GM12878 (cell line): ENCODE measurements around the gene PHACTR3. TPM values are rescaled to one million over a fixed set of nuclear protein-coding genes. Genes with fewer than 3 reads are reported as not detected.

Experiments used
- ATAC-seq: fragments of 200-7000 bp; cut with Tn5 transposase; 3 replicates; pipeline ENCODE4 v1.9.1; 2020; ENCODE audit warnings: mild to moderate bottlenecking, moderate library complexity
- BruUV-seq: library from RNA; stranded (reverse); fragments of 400-500 nt; replicated peaks from 2 replicates; lab custom pipeline; 2021; lab: Mats Ljungman, UMichigan
- CTCF ChIA-PET: fragments of 300-600 bp; sonication (Branson Sonifier 250); formaldehyde crosslinking; extraction: SDS; loops from one replicate; lab custom pipeline; 2021; ENCODE audit warnings: inconsistent platforms; lab: Yijun Ruan, JAX
- POLR2A ChIA-PET: fragments of 350-600 bp; formaldehyde crosslinking; extraction: SDS; loops from one replicate; lab custom pipeline; 2021; ENCODE audit warnings: inconsistent platforms; lab: Charles Lee
- RAD21 ChIA-PET: fragments of 300-600 bp; sonication (Branson Sonifier 250); formaldehyde crosslinking; loops from one replicate; lab custom pipeline; 2023; ENCODE audit warnings: antibody characterized with exemption; ENCODE audit not compliant: unreplicated experiment; lab: Charles Lee
- SMC1A ChIA-PET: fragments of 300-600 bp; sonication (Branson Sonifier 250); formaldehyde crosslinking; loops from one replicate; lab custom pipeline; 2023; ENCODE audit not compliant: unreplicated experiment, uncharacterized antibody; lab: Charles Lee
- DNase-seq: peaks from one replicate; pipeline ENCODE4 v3.0.0-alpha.2; 2011; ENCODE audit warnings: low read depth, low spot score
- FAIRE-seq: peaks from 3 replicates; lab custom pipeline; 2011; peaks lifted over from hg19 to GRCh38; lab: Jason Lieb, UNC
- H2AFZ ChIP-seq: 2 replicates; pipeline ENCODE4 v1.6.0; 2011; ENCODE audit warnings: low read depth, low read length, control low read depth; ENCODE audit not compliant: control insufficient read depth
- H3K27ac ChIP-seq: 2 replicates; pipeline ENCODE4 v1.5.1; 2011; ENCODE audit warnings: control low read depth; ENCODE audit not compliant: control insufficient read depth, insufficient read depth
- H3K27me3 ChIP-seq, 2 experiments: replicated peaks in 1 of 2; 2 replicates each; pipeline versions ENCODE4 v1.6.0 to v1.6.1; 2011; ENCODE audit warnings: low read length in 1 of 2; ENCODE audit not compliant: control insufficient read depth in 2 of 2, insufficient read depth in 2 of 2
- H3K36me3 ChIP-seq, 2 experiments: 2 replicates each; pipeline ENCODE4 v1.5.1; 2011; ENCODE audit warnings: low read length in 1 of 2; ENCODE audit not compliant: control insufficient read depth in 2 of 2, insufficient read depth in 2 of 2
- H3K4me1 ChIP-seq: 2 replicates; pipeline ENCODE4 v1.6.1; 2011; ENCODE audit warnings: mild to moderate bottlenecking, low read length, moderate library complexity, mixed read lengths; ENCODE audit not compliant: control insufficient read depth, insufficient read depth
- H3K4me2 ChIP-seq: 2 replicates; pipeline ENCODE4 v1.6.0; 2011; ENCODE audit warnings: control low read depth; ENCODE audit not compliant: control insufficient read depth, insufficient read depth
- H3K4me3 ChIP-seq: fragments of 200-600 bp; sonication (generic); 2 replicates; pipeline ENCODE4 v1.5.1; 2016
- H3K79me2 ChIP-seq: 2 replicates; pipeline ENCODE4 v1.6.0; 2011; ENCODE audit warnings: low read length; ENCODE audit not compliant: control insufficient read depth, insufficient read depth
- H3K9ac ChIP-seq: 2 replicates; pipeline ENCODE4 v1.8.0; 2011; ENCODE audit warnings: low read length, control low read depth, mixed read lengths; ENCODE audit not compliant: control insufficient read depth, insufficient read depth
- H3K9me3 ChIP-seq: replicated peaks from 3 replicates; pipeline ENCODE4 v1.5.1; 2011; ENCODE audit warnings: mild to moderate bottlenecking, low read length; ENCODE audit not compliant: control insufficient read depth, insufficient read depth
- H4K20me1 ChIP-seq: 2 replicates; pipeline ENCODE4 v1.6.0; 2011; ENCODE audit not compliant: control insufficient read depth, insufficient read depth
- CHD1 ChIP-seq: IDR thresholded peaks from 2 replicates; pipeline ENCODE4 v1.6.1; 2012; ENCODE audit warnings: low read depth, low read length, improper control_type of control experiment
- IKZF1 ChIP-seq: fragments of 450-650 bp; conservative IDR thresholded peaks from 2 replicates; pipeline ENCODE4 v1.6.1; 2017; ENCODE audit warnings: antibody characterized with exemption, mild to moderate bottlenecking
- IRF4 ChIP-seq: IDR thresholded peaks from 2 replicates; pipeline ENCODE4 v1.6.1; 2011; ENCODE audit warnings: low read depth, low read length
- MTA2 ChIP-seq: fragments of 450-650 bp; IDR thresholded peaks from 2 replicates; pipeline ENCODE4 v1.6.1; 2016; ENCODE audit warnings: low read depth, mild to moderate bottlenecking, moderate library complexity
- POLR2AphosphoS2 ChIP-seq: IDR thresholded peaks from 2 replicates; pipeline ENCODE4 v1.6.1; 2011; ENCODE audit warnings: low read depth, mild to moderate bottlenecking, low read length, improper control_type of control experiment, moderate library complexity
- RAD51 ChIP-seq: fragments of 450-650 bp; IDR thresholded peaks from 2 replicates; pipeline ENCODE4 v1.6.1; 2016; ENCODE audit warnings: moderate library complexity, mild to moderate bottlenecking, inconsistent platforms
- SMAD1 ChIP-seq: fragments of 450-650 bp; IDR thresholded peaks from 2 replicates; pipeline ENCODE4 v1.6.1; 2018; ENCODE audit warnings: mild to moderate bottlenecking, low read depth; ENCODE audit not compliant: partially characterized antibody
- SMC3 ChIP-seq: IDR thresholded peaks from 2 replicates; pipeline ENCODE4 v1.6.1; 2011; ENCODE audit warnings: low read length, improper control_type of control experiment, borderline replicate concordance
- ZBED1 ChIP-seq: IDR thresholded peaks from 2 replicates; pipeline ENCODE4 v1.6.1; 2016; ENCODE audit warnings: borderline replicate concordance
- WGBS: methylation state at CpG from one replicate; pipeline ENCODE4 v1.1.6; 2016; ENCODE audit warnings: low lambda C conversion rate; ENCODE audit not compliant: insufficient replicate concordance, insufficient coverage; ENCODE audit errors: missing lambda C conversion rate; 5-methylcytosine and 5-hydroxymethylcytosine counted together
- in situ Hi-C: fragments of 300-500 bp; cut with MboI; formaldehyde crosslinking; loops from 9 replicates; pipeline ENCODE4 v1.14.3; 2018; ENCODE audit warnings: mixed read lengths
- intact Hi-C: fragments of 100-400 bp; cut with micrococcal nuclease; formaldehyde crosslinking; loops from one replicate; pipeline ENCODE4 v1.14.2; 2022; ENCODE audit not compliant: unreplicated experiment
- polyA plus RNA-seq, 11 experiments: library from polyadenylated mRNA; depleted of rRNA in 4 of 11; unstranded in 6 of 11; stranded (reverse) in 5 of 11; fragments of >200 nt; fragmentation: Nextera tagmentation in 4 of 11; fragmentation: Illumina TruSeq in 1 of 11; extraction: Ambion mirVana in 4 of 11; extraction: Trizol in 1 of 11; gene quantifications; 1 replicate in 1 of 11; 2 replicates in 10 of 11; pipeline versions ENCODE4 v1.2.1 to v1.2.3, GENCODE V29; 2011 to 2016; ENCODE audit warnings: inconsistent platforms in 2 of 11, missing spikeins in 2 of 11, low read depth in 1 of 11
- total RNA-seq, 4 experiments: library from RNA; depleted of rRNA in 3 of 4; stranded (reverse); fragments of >200 nt in 3 of 4; fragmentation: Illumina TruSeq in 1 of 4; extraction: Trizol in 1 of 4; gene quantifications; 2 replicates each; pipeline versions ENCODE4 v1.2.1 to v1.2.3, GENCODE V29; 2013 to 2021
- TF ChIP-seq, protein P1 (sequence below): fragments of 450-650 bp; IDR thresholded peaks from 2 replicates; pipeline ENCODE4 v1.6.1; 2018; ENCODE audit warnings: mild to moderate bottlenecking, low read depth, moderate library complexity; ENCODE audit not compliant: partially characterized antibody
- TF ChIP-seq, protein P2 (sequence below): IDR thresholded peaks from 2 replicates; pipeline ENCODE4 v1.6.1; 2012; ENCODE audit warnings: low read depth, low read length, improper control_type of control experiment
- TF ChIP-seq, protein P3 (sequence below): fragments of 450-650 bp; IDR thresholded peaks from 2 replicates; pipeline ENCODE4 v1.6.1; 2017; ENCODE audit warnings: borderline replicate concordance
- TF ChIP-seq, protein P4 (sequence below): IDR thresholded peaks from 2 replicates; pipeline ENCODE4 v1.6.1; 2011; ENCODE audit warnings: low read depth, mild to moderate bottlenecking, low read length, moderate library complexity, borderline replicate concordance; ENCODE audit errors: extremely low read depth
- TF ChIP-seq, protein P5 (sequence below): IDR thresholded peaks from 2 replicates; pipeline ENCODE4 v1.6.1; 2012; ENCODE audit warnings: low read length, inconsistent platforms
- TF ChIP-seq, protein P6 (sequence below): IDR thresholded peaks from 2 replicates; pipeline ENCODE4 v1.6.1; 2011; ENCODE audit warnings: borderline replicate concordance, low read depth, mild to moderate bottlenecking, moderate library complexity, mixed read lengths, low read length; ENCODE audit not compliant: insufficient read depth; ENCODE audit errors: extremely low read length

Gene PHACTR3
- total and polyA plus RNA-seq, 10 of the 15 experiments (the other 5 are each of a cell fraction or from before 2014, with no cell fraction given): 0.17 to 2.7 (median 0.27) TPM; not detected in 1

DNA sequence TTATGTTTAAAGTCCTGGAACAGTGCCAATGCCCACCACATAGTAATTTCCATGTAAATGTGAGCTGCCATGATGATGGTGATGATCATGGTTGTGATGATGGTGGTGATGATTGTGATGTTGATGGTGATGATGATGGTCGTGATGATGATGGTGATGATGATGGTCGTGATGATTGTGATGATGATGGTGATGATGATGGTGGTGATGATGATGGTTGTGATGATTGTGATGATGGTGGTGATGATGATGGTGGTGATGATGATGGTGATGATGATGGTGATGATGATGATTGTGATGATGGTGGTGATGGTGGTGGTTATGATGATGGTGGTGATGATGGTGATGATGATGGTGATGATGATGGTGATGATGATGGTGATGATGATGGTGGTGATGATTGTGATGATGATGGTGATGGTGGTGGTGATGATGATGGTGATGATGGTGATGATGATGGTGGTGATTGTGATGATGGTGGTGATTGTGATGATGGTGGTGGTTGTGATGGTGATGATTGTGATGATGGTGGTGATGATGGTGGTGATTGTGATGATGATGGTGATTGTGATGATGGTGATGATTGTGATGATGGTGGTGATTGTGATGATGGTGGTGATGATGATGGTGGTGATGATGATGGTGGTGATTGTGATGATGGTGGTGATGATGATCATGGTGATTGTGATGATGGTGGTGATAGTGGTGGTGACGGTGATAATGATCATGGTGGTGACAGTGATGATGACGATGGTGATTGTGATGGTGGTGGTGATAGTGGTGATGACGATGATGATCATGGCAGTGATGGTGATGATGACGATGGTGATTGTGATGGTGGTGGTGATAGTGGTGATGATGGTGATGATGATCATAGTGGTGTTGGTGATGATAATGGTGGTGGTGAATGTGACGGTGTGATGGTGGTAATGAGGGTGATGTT is 82.3 kb downstream of the PHACTR3 start:
- Histone ChIP-seq H3K9ac (no peak overlapping the region), H3K4me2 (no peak overlapping the region), H3K27me3 (no peaks in the 10 kb centered on the region), H2AFZ (no peak overlapping the region)
- no peak for ATAC-seq
- intact Hi-C loops (no loop called here), in situ Hi-C loops (no loop called here)
- SMC1A ChIA-PET: no interaction called here
- no peak for DNase-seq
- FAIRE-seq: no peak
- TF ChIP-seq RAD51 (no peak), ZBED1 (no peak), IKZF1 (no peak), MTA2 (no peak), IRF4 (no peak), POLR2AphosphoS2 (no peak), SMAD1 (no peak), SMC3 (no peak), CHD1 (no peak)
- TF ChIP-seq, protein P1, sequence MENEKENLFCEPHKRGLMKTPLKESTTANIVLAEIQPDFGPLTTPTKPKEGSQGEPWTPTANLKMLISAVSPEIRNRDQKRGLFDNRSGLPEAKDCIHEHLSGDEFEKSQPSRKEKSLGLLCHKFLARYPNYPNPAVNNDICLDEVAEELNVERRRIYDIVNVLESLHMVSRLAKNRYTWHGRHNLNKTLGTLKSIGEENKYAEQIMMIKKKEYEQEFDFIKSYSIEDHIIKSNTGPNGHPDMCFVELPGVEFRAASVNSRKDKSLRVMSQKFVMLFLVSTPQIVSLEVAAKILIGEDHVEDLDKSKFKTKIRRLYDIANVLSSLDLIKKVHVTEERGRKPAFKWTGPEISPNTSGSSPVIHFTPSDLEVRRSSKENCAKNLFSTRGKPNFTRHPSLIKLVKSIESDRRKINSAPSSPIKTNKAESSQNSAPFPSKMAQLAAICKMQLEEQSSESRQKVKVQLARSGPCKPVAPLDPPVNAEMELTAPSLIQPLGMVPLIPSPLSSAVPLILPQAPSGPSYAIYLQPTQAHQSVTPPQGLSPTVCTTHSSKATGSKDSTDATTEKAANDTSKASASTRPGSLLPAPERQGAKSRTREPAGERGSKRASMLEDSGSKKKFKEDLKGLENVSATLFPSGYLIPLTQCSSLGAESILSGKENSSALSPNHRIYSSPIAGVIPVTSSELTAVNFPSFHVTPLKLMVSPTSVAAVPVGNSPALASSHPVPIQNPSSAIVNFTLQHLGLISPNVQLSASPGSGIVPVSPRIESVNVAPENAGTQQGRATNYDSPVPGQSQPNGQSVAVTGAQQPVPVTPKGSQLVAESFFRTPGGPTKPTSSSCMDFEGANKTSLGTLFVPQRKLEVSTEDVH: no peak
- TF ChIP-seq, protein P2, sequence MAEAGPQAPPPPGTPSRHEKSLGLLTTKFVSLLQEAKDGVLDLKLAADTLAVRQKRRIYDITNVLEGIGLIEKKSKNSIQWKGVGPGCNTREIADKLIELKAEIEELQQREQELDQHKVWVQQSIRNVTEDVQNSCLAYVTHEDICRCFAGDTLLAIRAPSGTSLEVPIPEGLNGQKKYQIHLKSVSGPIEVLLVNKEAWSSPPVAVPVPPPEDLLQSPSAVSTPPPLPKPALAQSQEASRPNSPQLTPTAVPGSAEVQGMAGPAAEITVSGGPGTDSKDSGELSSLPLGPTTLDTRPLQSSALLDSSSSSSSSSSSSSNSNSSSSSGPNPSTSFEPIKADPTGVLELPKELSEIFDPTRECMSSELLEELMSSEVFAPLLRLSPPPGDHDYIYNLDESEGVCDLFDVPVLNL: no peak
- TF ChIP-seq, protein P3, sequence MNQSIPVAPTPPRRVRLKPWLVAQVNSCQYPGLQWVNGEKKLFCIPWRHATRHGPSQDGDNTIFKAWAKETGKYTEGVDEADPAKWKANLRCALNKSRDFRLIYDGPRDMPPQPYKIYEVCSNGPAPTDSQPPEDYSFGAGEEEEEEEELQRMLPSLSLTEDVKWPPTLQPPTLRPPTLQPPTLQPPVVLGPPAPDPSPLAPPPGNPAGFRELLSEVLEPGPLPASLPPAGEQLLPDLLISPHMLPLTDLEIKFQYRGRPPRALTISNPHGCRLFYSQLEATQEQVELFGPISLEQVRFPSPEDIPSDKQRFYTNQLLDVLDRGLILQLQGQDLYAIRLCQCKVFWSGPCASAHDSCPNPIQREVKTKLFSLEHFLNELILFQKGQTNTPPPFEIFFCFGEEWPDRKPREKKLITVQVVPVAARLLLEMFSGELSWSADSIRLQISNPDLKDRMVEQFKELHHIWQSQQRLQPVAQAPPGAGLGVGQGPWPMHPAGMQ: no peak
- TF ChIP-seq, protein P4, sequence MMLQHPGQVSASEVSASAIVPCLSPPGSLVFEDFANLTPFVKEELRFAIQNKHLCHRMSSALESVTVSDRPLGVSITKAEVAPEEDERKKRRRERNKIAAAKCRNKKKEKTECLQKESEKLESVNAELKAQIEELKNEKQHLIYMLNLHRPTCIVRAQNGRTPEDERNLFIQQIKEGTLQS: no peak
- TF ChIP-seq, protein P5, sequence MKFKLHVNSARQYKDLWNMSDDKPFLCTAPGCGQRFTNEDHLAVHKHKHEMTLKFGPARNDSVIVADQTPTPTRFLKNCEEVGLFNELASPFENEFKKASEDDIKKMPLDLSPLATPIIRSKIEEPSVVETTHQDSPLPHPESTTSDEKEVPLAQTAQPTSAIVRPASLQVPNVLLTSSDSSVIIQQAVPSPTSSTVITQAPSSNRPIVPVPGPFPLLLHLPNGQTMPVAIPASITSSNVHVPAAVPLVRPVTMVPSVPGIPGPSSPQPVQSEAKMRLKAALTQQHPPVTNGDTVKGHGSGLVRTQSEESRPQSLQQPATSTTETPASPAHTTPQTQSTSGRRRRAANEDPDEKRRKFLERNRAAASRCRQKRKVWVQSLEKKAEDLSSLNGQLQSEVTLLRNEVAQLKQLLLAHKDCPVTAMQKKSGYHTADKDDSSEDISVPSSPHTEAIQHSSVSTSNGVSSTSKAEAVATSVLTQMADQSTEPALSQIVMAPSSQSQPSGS: no peak
- TF ChIP-seq, protein P6, sequence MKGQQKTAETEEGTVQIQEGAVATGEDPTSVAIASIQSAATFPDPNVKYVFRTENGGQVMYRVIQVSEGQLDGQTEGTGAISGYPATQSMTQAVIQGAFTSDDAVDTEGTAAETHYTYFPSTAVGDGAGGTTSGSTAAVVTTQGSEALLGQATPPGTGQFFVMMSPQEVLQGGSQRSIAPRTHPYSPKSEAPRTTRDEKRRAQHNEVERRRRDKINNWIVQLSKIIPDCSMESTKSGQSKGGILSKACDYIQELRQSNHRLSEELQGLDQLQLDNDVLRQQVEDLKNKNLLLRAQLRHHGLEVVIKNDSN: no peak
- TF ChIP-seq, all 136 proteins: peak for 0
- Histone ChIP-seq H3K36me3 (no peaks in the 10 kb centered on the region), H3K9me3 (no peaks in the 10 kb centered on the region), H3K79me2 (no peaks in the 10 kb centered on the region), H3K4me1 (no peaks in the 10 kb centered on the region), H3K4me3 (no peak overlapping the region), H4K20me1 (no peaks in the 10 kb centered on the region), H3K27ac (no peak overlapping the region)
- 39% methylated on average over 7 of the region's 7 CpGs for WGBS
- CTCF ChIA-PET: no interaction called here
- BruUV-seq: no TSS peak
- POLR2A ChIA-PET: no interaction called here
- RAD21 ChIA-PET: no interaction called here
